ENCODE data around the gene CPM. TPM values are rescaled to one million over a fixed set of nuclear protein-coding genes. Genes with fewer than 3 reads are reported as not detected.
"Not testable (repeated sequence)": the region's sequence is repeated elsewhere in the genome, so short reads cannot be mapped to it uniquely, and the experiment has no call there.

Gene CPM
- total RNA-seq, 2 experiments from 2014 or later = 1.1 to 6.1 TPM

DNA sequence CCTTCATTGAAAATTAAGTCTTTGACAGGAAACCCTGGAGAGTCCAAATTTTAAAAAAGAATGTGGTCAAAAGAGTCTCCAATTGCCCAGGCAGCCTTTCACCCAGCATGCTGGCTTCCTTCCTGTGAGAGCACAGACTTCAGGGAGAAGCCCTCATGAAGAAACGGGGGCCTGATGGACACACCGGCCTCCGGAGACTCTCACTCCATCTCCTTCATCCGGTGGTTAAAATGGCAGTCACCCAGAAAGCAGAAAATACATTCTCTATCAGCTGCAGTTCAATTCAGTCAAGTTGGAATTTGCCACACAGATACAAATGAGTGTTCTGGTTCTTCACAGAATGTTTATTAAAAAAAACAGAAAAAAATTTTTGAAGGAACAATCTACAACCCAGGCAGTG is 56.5 kb downstream of the CPM start:
- no peak overlapping the region for H3K27ac Mint-ChIP-seq
- CTCF ChIA-PET = no interaction called here
- H3K9me3 Mint-ChIP-seq (ENCODE audit: low read depth) = peaks cover 4% of the 10 kb centered on the region
- H3K4me1 Mint-ChIP-seq = no peaks in the 10 kb centered on the region
- H3K36me3 Mint-ChIP-seq = peaks cover 1% of the 10 kb centered on the region
- H3K4me3 Mint-ChIP-seq = no peak overlapping the region
- no peak for DNase-seq
- H3K27me3 Mint-ChIP-seq = peaks cover 35% of the 10 kb centered on the region
- no peak for ATAC-seq

GRCh38 chr12:68873316-68873715 is 59.7 kb downstream of the CPM start:
- H3K27me3 Mint-ChIP-seq = peaks cover 24% of the 10 kb centered on the region
- no peak overlapping the region for H3K4me3 Mint-ChIP-seq
- CTCF ChIA-PET = no interaction called here
- no peak for ATAC-seq
- H3K27ac Mint-ChIP-seq = no peak overlapping the region
- DNase-seq = no peak
- H3K9me3 Mint-ChIP-seq (ENCODE audit: low read depth) = no peaks in the 10 kb centered on the region
- H3K36me3 Mint-ChIP-seq = no peaks in the 10 kb centered on the region
- H3K4me1 Mint-ChIP-seq = no peaks in the 10 kb centered on the region

- Mint-ChIP-seq H3K4me3 (no peak overlapping the region), H3K27ac (no peak overlapping the region), H3K4me1 (no peaks in the 10 kb centered on the region), H3K27me3 (peaks cover 16% of the 10 kb centered on the region), H3K36me3 (no peaks in the 10 kb centered on the region), H3K9me3 (ENCODE audit: low read depth) (no peaks in the 10 kb centered on the region)
- no peak for DNase-seq
- CTCF ChIA-PET = no interaction called here
- no peak for ATAC-seq
Measured at GRCh38 chr12:68871921-68872320, 61.0 kb downstream of the CPM start.

GRCh38 chr12:68871396-68871795 is 61.6 kb downstream of the CPM start:
- H3K27ac Mint-ChIP-seq = no peak overlapping the region
- H3K4me1 Mint-ChIP-seq = no peaks in the 10 kb centered on the region
- no peaks in the 10 kb centered on the region for H3K9me3 Mint-ChIP-seq (ENCODE audit: low read depth)
- H3K27me3 Mint-ChIP-seq = peaks cover 11% of the 10 kb centered on the region
- H3K36me3 Mint-ChIP-seq = no peaks in the 10 kb centered on the region
- DNase-seq (no peak), ATAC-seq (no peak)
- H3K4me3 Mint-ChIP-seq = no peak overlapping the region
- CTCF ChIA-PET = interaction anchor here (1.6 kb wide), 1 partner anchor 199 kb away, joined by 5 read pairs; no protein-coding TSS in a partner anchor

- Mint-ChIP-seq H3K27me3 (peaks cover 9% of the 10 kb centered on the region), H3K9me3 (ENCODE audit: low read depth) (no peaks in the 10 kb centered on the region), H3K27ac (no peak overlapping the region), H3K4me1 (no peaks in the 10 kb centered on the region), H3K4me3 (no peak overlapping the region), H3K36me3 (no peaks in the 10 kb centered on the region)
- CTCF ChIA-PET = interaction anchor here (1.6 kb wide), 1 partner anchor 200 kb away, joined by 5 read pairs; no protein-coding TSS in a partner anchor
- DNase-seq = no peak
- ATAC-seq = no peak
Measured at GRCh38 chr12:68870443-68870842, 62.5 kb downstream of the CPM start.

DNA sequence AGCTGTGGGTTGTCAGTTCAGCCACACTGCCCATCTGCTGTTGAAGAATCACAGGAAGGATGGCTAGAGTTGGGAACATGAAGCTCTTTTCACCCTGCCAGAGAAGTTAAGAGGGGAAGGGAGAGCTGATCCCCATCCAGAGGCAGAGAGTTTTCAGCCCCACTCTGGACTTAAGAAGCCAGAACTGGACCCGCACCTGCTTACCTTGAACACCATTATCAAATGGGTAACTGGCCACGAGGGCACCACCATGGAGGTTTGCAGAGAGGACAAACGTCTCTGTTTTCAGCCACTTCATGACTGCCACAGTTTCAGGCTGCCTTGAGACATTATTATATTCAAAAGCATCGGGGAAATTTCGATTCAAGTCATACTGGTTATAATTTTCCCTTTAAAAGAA is 63.0 kb downstream of the CPM start:
- Mint-ChIP-seq H3K9me3 (ENCODE audit: low read depth) (no peaks in the 10 kb centered on the region), H3K27ac (no peak overlapping the region), H3K4me1 (no peaks in the 10 kb centered on the region), H3K27me3 (peaks cover 9% of the 10 kb centered on the region), H3K36me3 (no peaks in the 10 kb centered on the region), H3K4me3 (no peak overlapping the region)
- ATAC-seq (no peak), DNase-seq (no peak)
- CTCF ChIA-PET = interaction anchor here (1.6 kb wide), 1 partner anchor 200 kb away, joined by 5 read pairs; no protein-coding TSS in a partner anchor

DNA sequence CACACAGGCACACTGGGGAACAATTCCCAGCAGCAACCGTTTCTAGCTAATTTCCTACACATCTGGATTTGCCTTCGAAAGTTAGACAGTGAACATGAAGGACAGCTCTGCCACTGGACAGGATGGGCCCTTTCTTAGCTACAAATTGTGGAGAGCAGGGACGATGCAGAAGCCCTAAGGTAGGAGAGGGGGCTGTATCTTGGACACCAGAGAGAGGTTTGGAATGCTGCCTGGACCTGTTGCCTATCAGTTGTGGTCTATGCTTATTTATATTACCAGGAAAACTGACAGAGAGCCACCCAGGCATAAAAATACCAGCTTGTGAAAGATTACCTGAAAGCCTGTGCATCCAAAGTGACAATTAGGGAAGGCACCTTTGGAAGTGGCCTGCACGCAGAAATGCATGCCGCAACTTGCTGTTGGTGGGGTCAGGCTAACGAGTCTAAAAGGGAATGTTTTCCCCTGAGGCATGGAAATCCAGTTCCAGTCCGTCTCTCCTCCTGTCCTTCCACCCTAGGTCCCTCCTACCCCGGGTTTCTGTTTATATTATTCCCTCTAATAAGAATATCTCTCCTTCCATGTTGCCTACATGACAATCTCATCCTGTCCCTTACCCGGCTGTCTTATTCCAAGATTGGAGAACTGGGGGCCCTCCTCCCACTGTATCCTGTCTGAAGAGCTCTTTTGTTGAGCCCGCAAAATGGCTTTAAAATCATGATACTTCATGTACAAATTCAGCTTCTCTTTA is 64.8 kb downstream of the CPM start:
- peaks cover 4% of the 10 kb centered on the region for H3K27me3 Mint-ChIP-seq
- no peak for ATAC-seq
- CTCF ChIA-PET = interaction anchor here (0.7 to 1.3 kb wide), 4 partner anchors 40 to 289 kb away, joined by 3 read pairs; no protein-coding TSS in a partner anchor
- no peaks in the 10 kb centered on the region for H3K9me3 Mint-ChIP-seq (ENCODE audit: low read depth)
- no peak overlapping the region for H3K27ac Mint-ChIP-seq
- H3K36me3 Mint-ChIP-seq = no peaks in the 10 kb centered on the region
- no peak overlapping the region for H3K4me3 Mint-ChIP-seq
- H3K4me1 Mint-ChIP-seq = peaks cover 3% of the 10 kb centered on the region
- no peak for DNase-seq

DNA sequence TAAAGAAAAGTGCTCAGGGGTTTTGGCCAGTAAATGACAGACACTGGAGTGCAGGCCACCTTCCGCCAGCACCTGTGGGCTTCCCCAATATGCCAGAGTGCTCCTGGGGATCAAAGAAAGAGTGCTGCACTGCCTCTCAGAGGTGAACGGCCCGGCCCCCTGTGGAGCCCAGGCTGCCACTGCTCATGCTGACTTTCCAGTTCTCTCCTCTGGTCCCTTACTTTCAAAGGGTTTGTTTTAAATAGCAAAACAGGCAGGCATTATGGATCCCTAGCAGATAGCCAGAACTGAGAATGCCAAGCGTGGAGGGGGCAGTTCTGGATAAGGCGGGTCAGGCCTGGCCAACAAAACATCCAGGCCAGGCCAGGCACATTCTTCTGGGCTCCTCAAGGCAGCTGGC is 65.4 kb downstream of the CPM start:
- ATAC-seq = no peak
- H3K27ac Mint-ChIP-seq = no peak overlapping the region

DNA sequence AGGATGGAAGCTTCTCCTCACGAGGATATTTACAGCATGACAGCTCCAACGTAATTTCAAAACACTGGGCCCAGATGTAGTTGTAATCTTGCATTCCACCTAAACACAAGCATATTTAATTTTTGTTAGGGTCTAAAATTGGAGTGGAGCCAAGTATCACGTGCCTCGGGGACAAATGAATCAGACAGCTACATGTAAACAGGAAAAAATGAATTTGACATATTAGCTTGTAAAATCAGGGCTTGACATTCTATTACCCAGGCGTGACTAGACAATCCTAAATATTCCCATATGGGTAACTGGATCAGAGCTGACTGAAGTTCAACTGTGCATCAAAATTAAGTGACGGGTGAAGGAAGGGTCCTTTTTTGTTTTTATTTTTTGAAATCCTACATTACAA is 66.0 kb downstream of the CPM start:
- CTCF ChIA-PET = interaction anchor here (0.9 to 1.1 kb wide), 3 partner anchors 10 to 203 kb away, joined by 3 read pairs; no protein-coding TSS in a partner anchor
- DNase-seq (no peak), ATAC-seq (no peak)
- Mint-ChIP-seq H3K36me3 (no peaks in the 10 kb centered on the region), H3K27me3 (peaks cover 5% of the 10 kb centered on the region), H3K27ac (no peak overlapping the region), H3K9me3 (ENCODE audit: low read depth) (no peaks in the 10 kb centered on the region), H3K4me1 (peaks cover 3% of the 10 kb centered on the region), H3K4me3 (no peak overlapping the region)

More for the DNA sequence above, 65.4 kb downstream of the CPM start:
- CTCF ChIA-PET = interaction anchor here (0.7 to 1.1 kb wide), 3 partner anchors 40 to 204 kb away, joined by 3 read pairs; no protein-coding TSS in a partner anchor
- Mint-ChIP-seq H3K4me1 (peaks cover 3% of the 10 kb centered on the region), H3K9me3 (ENCODE audit: low read depth) (no peaks in the 10 kb centered on the region), H3K36me3 (no peaks in the 10 kb centered on the region), H3K4me3 (no peak overlapping the region), H3K27me3 (peaks cover 4% of the 10 kb centered on the region)
- no peak for DNase-seq

GRCh38 chr12:68865399-68866164 is 67.4 kb downstream of the CPM start:
- ATAC-seq (no peak), DNase-seq (no peak)
- Mint-ChIP-seq H3K4me3 (no peak overlapping the region), H3K36me3 (no peaks in the 10 kb centered on the region), H3K27me3 (peaks cover 5% of the 10 kb centered on the region), H3K27ac (no peak overlapping the region), H3K9me3 (ENCODE audit: low read depth) (no peaks in the 10 kb centered on the region), H3K4me1 (peaks cover 3% of the 10 kb centered on the region)
- CTCF ChIA-PET = no interaction called here

GRCh38 chr12:68864604-68865003 is 68.4 kb downstream of the CPM start:
- CTCF ChIA-PET = no interaction called here
- Mint-ChIP-seq H3K4me1 (peaks cover 3% of the 10 kb centered on the region), H3K36me3 (no peaks in the 10 kb centered on the region), H3K27me3 (peaks cover 7% of the 10 kb centered on the region), H3K4me3 (no peak overlapping the region), H3K9me3 (ENCODE audit: low read depth) (no peaks in the 10 kb centered on the region), H3K27ac (no peak overlapping the region)
- DNase-seq (no peak), ATAC-seq (no peak)

GRCh38 chr12:68863886-68864454 is 69.0 kb downstream of the CPM start:
- H3K36me3 Mint-ChIP-seq; CTCF ChIA-PET; DNase-seq; H3K27ac Mint-ChIP-seq; H3K4me1 Mint-ChIP-seq; ATAC-seq; H3K4me3 Mint-ChIP-seq; H3K27me3 Mint-ChIP-seq; H3K9me3 Mint-ChIP-seq (ENCODE audit: low read depth): not testable (repeated sequence)

DNA sequence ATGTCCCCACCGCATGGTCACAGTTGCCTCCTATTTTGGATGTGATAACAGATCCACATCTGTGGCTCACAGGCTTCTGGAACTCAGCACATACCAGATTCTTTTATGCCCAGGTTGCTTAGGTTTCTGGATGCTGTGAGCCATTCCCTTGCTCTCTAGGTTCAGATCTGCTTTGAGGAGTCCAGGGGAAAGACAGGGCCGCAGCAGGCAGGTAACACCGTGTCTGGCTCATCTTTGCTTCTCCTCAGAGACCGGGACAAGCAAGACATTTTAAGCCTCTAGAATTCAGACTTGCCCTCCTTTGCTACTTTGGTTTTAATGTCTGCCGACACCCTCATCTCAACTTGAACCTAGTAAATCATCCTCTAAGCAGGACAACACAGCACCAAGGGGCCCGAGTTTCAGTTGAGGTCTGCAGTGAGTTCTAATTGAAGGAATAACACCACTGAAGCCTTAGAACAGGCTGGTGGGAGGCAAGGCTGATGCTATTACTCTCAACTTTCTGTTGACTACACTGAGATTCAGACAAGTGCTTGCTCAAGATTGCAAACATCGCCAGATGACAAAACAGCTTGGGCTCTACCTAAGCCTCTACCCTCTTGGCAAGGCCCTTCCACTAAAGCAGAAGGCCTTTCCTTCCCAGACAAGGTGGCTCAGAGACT is 69.7 kb downstream of the CPM start:
- Mint-ChIP-seq H3K4me1 (peaks cover 3% of the 10 kb centered on the region), H3K27me3 (peaks cover 5% of the 10 kb centered on the region), H3K4me3 (no peak overlapping the region), H3K9me3 (ENCODE audit: low read depth) (no peaks in the 10 kb centered on the region), H3K36me3 (no peaks in the 10 kb centered on the region), H3K27ac (no peak overlapping the region)
- no peak for ATAC-seq
- CTCF ChIA-PET = interaction anchor here (1.4 kb wide), 1 partner anchor 207 kb away, joined by 5 read pairs; no protein-coding TSS in a partner anchor
- DNase-seq = no peak

All from activated CD8-positive, alpha-beta memory T cell treated with anti-CD3 and anti-CD28 coated beads, Interleukin-2, amount 10 ng/mL, durations not matched to agents 7 days and 5 days (primary cell).